C4-2B (cell line): ENCODE results near the gene RTN4.
A peak's percentile ranks its signal among the peaks of the same experiment; 100 is the strongest.

ENCODE experiments used
- H3K27ac ChIP-seq: fragments of 450-650 bp; 2 replicates; pipeline ENCODE4 v1.5.1; 2017
- ZFX ChIP-seq: fragments of 450-650 bp; IDR thresholded peaks from 2 replicates; pipeline ENCODE4 v1.6.1; 2017
- TF ChIP-seq, protein P1 (sequence below): fragments of 450-650 bp; conservative IDR thresholded peaks from 2 replicates; pipeline ENCODE4 v1.5.1; 2017; ENCODE audit warnings: mild to moderate bottlenecking

RTN4 gene

DNA sequence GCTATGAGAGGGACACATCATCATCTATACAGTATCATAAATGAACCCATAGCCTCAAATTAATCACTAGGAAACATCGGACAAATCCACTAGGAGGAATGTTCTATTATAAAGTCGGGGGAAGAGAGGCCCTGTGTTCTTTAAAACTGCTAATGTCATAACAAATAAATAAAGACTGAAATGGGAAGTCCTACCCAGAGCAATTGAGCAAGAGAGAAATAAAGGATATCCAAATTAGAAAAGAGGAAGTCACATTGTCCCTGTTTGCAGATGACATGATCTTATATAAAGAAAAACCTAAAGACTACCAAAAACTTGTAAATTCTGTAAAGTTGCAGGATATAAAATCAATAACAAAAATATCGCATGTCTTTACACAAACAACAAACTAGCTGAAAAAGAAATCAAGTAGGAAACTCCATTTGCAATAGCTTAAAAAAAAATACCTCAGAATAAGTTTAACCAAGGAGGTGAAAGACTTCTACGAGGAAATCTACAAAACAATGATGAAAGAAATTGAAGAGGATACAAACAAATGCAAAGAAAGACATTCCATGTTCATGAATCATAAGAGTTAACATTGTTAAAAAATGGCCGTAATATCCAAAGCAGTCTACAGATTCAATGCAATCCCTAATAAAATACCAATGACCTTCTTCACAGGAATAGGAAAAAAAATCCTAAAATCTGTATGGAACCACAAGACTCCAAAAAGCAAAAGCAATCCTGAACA lies 30.6 kb downstream of the RTN4 start:
- H3K27ac ChIP-seq, result no peak overlapping the region
- TF ChIP-seq, protein P1, sequence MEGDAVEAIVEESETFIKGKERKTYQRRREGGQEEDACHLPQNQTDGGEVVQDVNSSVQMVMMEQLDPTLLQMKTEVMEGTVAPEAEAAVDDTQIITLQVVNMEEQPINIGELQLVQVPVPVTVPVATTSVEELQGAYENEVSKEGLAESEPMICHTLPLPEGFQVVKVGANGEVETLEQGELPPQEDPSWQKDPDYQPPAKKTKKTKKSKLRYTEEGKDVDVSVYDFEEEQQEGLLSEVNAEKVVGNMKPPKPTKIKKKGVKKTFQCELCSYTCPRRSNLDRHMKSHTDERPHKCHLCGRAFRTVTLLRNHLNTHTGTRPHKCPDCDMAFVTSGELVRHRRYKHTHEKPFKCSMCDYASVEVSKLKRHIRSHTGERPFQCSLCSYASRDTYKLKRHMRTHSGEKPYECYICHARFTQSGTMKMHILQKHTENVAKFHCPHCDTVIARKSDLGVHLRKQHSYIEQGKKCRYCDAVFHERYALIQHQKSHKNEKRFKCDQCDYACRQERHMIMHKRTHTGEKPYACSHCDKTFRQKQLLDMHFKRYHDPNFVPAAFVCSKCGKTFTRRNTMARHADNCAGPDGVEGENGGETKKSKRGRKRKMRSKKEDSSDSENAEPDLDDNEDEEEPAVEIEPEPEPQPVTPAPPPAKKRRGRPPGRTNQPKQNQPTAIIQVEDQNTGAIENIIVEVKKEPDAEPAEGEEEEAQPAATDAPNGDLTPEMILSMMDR, result no peak
- TF ChIP-seq ZFX, result no peak

DNA sequence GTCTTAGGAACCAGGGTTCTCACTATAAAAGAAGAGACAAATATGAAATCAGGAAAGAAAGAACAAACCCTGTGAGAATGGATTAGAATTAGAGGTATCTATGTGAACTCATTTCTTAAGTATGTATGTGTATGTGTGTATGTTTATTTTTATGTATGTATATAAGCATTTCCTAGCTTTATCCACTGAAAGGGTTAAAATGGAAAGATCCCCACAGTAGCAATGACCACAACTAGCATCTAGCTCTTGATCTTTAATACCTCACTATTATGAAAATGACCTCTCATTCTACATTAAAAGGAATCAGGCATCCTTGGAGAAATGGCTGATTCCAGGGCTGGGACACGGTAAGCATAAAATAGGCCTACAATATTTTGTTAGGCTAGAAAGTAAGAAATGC lies 31.6 kb downstream of the RTN4 start:
- no peak overlapping the region for H3K27ac ChIP-seq
- TF ChIP-seq ZFX, result no peak
- TF ChIP-seq, protein P1, result no peak

DNA sequence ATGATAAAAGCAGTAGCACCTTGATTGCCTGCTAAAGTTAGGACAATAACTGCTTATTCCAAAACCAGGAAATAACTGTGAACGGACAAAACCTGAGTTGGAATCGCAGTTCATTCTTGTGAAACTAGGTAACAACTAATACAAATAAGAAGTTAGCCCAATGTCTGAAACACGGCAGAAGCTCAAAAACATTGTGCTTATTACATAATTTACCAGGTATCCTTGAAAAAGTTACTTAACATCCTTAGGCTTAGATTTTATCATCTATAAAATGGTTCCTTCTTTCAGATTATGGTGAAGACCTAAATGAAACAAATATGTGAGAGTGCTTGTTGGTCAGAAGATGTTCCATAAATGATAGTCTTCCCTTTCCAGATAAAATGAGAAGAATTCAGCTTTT lies 32.4 kb downstream of the RTN4 start:
- no peak for TF ChIP-seq ZFX
- TF ChIP-seq, protein P1, result no peak
- H3K27ac ChIP-seq, result no peak overlapping the region

DNA sequence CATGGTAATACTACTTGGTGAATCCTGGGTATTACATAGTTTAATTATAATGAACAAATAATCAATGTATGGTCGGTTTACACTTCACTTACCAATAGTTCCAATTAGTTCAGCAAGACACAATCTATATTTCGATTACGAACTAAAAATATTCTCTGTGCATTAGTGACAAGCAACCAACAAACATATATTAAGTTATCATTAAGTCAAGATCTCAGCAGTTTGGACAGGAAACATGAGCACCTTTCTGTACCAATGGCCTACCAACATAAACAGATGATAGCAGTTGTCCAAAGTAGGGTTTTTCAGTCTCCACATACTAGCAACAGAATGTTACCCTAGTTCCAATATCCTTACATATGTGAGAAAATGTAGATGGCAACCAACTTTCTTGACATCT lies 32.8 kb downstream of the RTN4 start:
- no peak overlapping the region for H3K27ac ChIP-seq
- TF ChIP-seq, protein P1, result no peak
- no peak for TF ChIP-seq ZFX

DNA sequence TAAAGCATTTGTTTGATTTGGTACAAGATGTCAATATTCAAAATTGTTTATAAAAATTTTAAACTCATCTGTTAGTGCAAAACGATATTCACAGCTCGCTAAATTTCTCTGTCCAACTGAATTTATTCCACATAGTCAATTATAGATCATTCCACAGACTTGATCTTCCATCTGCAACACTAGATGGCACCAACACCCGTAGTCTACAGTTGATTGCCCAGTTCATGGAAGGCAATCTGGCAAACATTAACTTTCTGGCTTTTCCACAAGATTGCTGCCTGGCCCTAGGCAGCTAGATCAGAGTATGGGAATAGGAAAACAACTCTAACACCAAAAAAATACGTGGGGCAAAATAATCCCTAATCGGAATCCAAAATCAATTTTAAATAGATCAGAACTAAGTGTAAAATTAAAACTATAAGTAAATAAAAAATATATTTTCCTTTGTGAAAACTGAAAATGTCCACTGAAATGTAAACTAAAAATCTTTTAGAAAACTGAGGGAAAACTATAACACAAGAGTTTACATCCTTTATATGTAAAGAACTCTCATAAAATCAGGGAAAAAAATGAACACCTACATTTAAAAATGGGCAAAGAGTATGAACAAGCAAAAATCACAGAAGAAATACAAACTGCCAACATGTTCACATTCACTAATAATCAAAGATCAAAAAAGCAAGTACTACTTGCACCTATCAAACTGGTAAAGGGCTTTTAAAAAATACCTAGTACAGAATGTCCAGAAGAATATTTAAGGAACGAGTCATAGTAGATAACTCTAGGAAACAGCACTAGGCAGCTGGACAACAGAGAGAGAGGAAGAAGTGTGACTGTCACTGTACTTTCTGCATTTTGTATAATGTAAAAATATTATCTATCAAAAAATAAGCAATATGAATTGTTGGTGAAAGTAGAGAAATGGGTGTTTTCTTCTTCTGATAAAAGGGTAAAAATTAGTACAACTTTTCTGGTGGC lies 35.0 kb downstream of the RTN4 start:
- TF ChIP-seq, protein P1, result peak; percentile 66
- no peak for TF ChIP-seq ZFX
- H3K27ac ChIP-seq, result no peak overlapping the region

DNA sequence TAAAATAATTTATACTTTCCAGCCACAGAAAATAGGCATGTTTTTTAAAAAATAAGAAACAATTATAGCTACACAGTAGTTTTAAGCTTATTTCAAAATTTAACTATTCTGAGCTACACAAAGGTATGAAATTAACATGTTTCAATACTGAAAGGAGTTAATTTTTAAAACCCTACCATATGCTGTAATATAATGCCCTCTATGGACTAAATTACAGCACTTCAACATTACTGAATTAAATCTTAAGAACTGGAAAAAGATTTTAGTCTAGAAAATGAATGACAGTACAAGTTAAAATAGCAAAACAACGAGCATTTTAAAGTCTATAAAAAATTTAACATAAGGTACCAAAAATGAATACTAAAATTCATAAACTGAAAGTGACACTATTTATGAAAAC lies 36.3 kb downstream of the RTN4 start:
- no peak overlapping the region for H3K27ac ChIP-seq
- no peak for TF ChIP-seq ZFX
- TF ChIP-seq, protein P1, result peak; percentile 5
